Smooth muscle cell (in vitro differentiated cells): Measurements from ENCODE around the gene SOD2. TPM values are rescaled to one million over a fixed set of nuclear protein-coding genes. Genes with fewer than 3 reads are reported as not detected.
A peak's percentile ranks its signal among the peaks of the same experiment; 100 is the strongest.
"Not testable (repeated sequence)": the region's sequence is repeated elsewhere in the genome, so short reads cannot be mapped to it uniquely, and the experiment has no call there.

Source experiments
- DNase-seq: peaks from one replicate; lab custom pipeline; 2025; ENCODE audit not compliant: unreplicated experiment; lab: John Stamatoyannopoulos, UW
- H2AFZ ChIP-seq: fragments of 200-600 bp; sonication (generic); 2 replicates; pipeline ENCODE4 v1.6.0; 2016; ENCODE audit warnings: antibody characterized with exemption, low read depth, mild to moderate bottlenecking
- H3F3A ChIP-seq: fragments of 200-600 bp; sonication (generic); 2 replicates; pipeline ENCODE4 v1.6.0; 2017; ENCODE audit warnings: antibody characterized with exemption, low read depth
- H3K27ac ChIP-seq: fragments of 200-600 bp; sonication (generic); 2 replicates; pipeline ENCODE4 v1.5.1; 2016; ENCODE audit warnings: low read depth, mild to moderate bottlenecking
- H3K27me3 ChIP-seq: fragments of 200-600 bp; sonication (generic); 2 replicates; pipeline ENCODE4 v1.6.1; 2016; ENCODE audit warnings: low read depth, mild to moderate bottlenecking
- H3K36me3 ChIP-seq: fragments of 200-600 bp; sonication (generic); 2 replicates; pipeline ENCODE4 v1.5.1; 2016; ENCODE audit warnings: low read depth
- H3K4me1 ChIP-seq: fragments of 200-600 bp; sonication (generic); 2 replicates; pipeline ENCODE4 v1.5.1; 2016; ENCODE audit warnings: low read depth
- H3K4me2 ChIP-seq: fragments of 200-600 bp; sonication (generic); 2 replicates; pipeline ENCODE4 v1.6.0; 2016; ENCODE audit warnings: mild to moderate bottlenecking
- H3K4me3 ChIP-seq: fragments of 200-600 bp; sonication (generic); 2 replicates; pipeline ENCODE4 v1.5.1; 2016; ENCODE audit warnings: mild to moderate bottlenecking
- H3K79me2 ChIP-seq: fragments of 200-600 bp; sonication (generic); 2 replicates; pipeline ENCODE4 v1.6.0; 2016; ENCODE audit warnings: low read depth, mild to moderate bottlenecking
- H3K9ac ChIP-seq: fragments of 200-600 bp; sonication (generic); 2 replicates; pipeline ENCODE4 v1.6.0; 2016; ENCODE audit warnings: low read depth
- H3K9me3 ChIP-seq: fragments of 200-600 bp; sonication (generic); replicated peaks from 2 replicates; pipeline ENCODE4 v1.5.1; 2016; ENCODE audit warnings: low read depth
- H4K20me1 ChIP-seq: fragments of 200-600 bp; sonication (generic); 2 replicates; pipeline ENCODE4 v1.6.0; 2016; ENCODE audit warnings: low read depth
- CTCF ChIP-seq: fragments of 200-600 bp; sonication (generic); IDR thresholded peaks from 2 replicates; pipeline ENCODE4 v1.5.1; 2017; ENCODE audit warnings: borderline replicate concordance, mild to moderate bottlenecking, antibody characterized with exemption; ENCODE audit not compliant: insufficient read depth, poor library complexity, severe bottlenecking
- WGBS: methylation state at CpG from one replicate; pipeline ENCODE4 v1.1.7; 2016; ENCODE audit warnings: low lambda C conversion rate; 5-methylcytosine and 5-hydroxymethylcytosine counted together
- polyA plus RNA-seq: library from polyadenylated mRNA; unstranded; fragments of >200 nt; fragmentation: Nextera tagmentation; extraction: Ambion mirVana; gene quantifications from 2 replicates; pipeline ENCODE4 v1.2.1, GENCODE V29; 2016
- total RNA-seq: library from RNA; depleted of rRNA; stranded (reverse); fragments of >200 nt; gene quantifications from 2 replicates; pipeline ENCODE4 v1.2.3, GENCODE V29; 2014

The SOD2 gene
- total and polyA plus RNA-seq, 2 experiments from 2014 or later = 53.2 to 69.4 TPM

DNA sequence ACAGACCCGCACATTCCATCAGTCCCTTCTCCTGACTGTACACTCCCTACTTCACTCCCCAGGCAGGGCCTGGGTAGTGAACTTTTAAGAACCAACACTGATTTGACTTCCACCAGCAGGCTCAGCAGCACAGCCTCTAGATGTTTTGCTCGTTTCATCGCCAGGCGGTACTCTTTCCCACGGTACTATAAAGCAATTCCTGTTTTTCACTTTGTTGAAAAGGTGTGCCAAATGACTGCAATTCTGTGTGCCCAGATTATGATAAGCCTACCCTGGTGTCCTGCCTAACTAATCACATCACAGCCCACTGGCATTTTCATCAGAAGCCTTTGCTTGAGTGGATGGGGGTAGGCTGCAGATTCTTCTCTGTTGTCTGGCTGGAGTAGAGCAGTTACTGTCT lies 21.4 kb upstream of the SOD2 start:
- Histone ChIP-seq H3K4me1 (peaks cover 11% of the 10 kb centered on the region), H3K27me3 (no peaks in the 10 kb centered on the region), H3K79me2 (no peaks in the 10 kb centered on the region), H4K20me1 (no peaks in the 10 kb centered on the region), H3K27ac (no peak overlapping the region), H2AFZ (no peak overlapping the region), H3K36me3 (no peaks in the 10 kb centered on the region), H3K4me2 (no peak overlapping the region), H3K4me3 (no peak overlapping the region), H3F3A (peaks cover 8% of the 10 kb centered on the region), H3K9ac (no peak overlapping the region), H3K9me3 (no peaks in the 10 kb centered on the region)
- TF ChIP-seq CTCF = no peak
- no peak for DNase-seq
- WGBS = 98% methylated on average over 5 of the region's 5 CpGs

GRCh38 chr6:159713984-159714383 lies 20.9 kb upstream of the SOD2 start:
- 96% methylated on average over 7 of the region's 7 CpGs for WGBS
- no peaks in the 10 kb centered on the region for H3K36me3 ChIP-seq
- no peak overlapping the region for H3K9ac ChIP-seq
- no peaks in the 10 kb centered on the region for H3K27me3 ChIP-seq
- H3F3A ChIP-seq = peaks cover 8% of the 10 kb centered on the region
- peaks cover 11% of the 10 kb centered on the region for H3K4me1 ChIP-seq
- no peak overlapping the region for H3K4me3 ChIP-seq
- H3K4me2 ChIP-seq = no peak overlapping the region
- H2AFZ ChIP-seq = no peak overlapping the region
- no peaks in the 10 kb centered on the region for H3K9me3 ChIP-seq
- no peak overlapping the region for H3K27ac ChIP-seq
- H3K79me2 ChIP-seq = no peaks in the 10 kb centered on the region
- no peak for DNase-seq
- H4K20me1 ChIP-seq = no peaks in the 10 kb centered on the region
- TF ChIP-seq CTCF = no peak

DNA sequence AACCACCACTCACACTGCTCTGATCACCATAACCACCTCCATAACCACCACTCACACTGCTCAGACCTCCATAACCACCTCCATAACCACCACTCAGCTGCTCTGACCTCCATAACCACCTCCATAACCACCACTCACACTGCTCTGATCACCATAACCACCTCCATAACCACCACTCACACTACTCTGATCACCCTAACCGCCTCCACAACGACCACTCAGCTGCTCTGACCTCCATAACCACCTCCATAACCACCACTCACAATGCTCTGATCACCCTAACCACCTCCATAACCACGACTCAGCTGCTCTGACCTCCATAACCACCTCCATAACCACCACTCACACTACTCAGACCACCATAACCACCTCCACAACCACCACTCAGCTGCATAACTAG lies 19.3 kb upstream of the SOD2 start:
- WGBS = 83% methylated on average over 1 of the region's 3 CpGs
- H2AFZ ChIP-seq, H3K27me3 ChIP-seq, H3K9ac ChIP-seq, H3K4me3 ChIP-seq, H3K9me3 ChIP-seq, H3K27ac ChIP-seq, H3K4me1 ChIP-seq, H3K79me2 ChIP-seq, H3K4me2 ChIP-seq, H3K36me3 ChIP-seq, H4K20me1 ChIP-seq, H3F3A ChIP-seq, DNase-seq: not testable (repeated sequence)

DNA sequence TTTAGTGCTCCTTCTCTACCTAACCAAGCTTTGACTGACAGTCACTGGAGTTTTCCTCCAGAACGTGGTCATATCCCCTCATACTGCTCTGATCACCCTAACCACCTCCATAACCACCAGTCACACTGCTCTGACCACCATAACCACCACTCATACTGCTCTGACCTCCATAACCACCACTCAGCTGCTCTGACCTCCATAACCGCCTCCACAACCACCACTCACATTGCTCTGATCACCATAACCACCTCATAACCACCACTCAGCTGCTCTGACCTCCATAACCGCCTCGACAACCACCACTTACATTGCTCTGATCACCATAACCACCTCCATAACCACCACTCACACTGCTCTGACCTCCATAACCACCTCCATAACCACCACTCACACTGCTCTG lies 17.6 kb upstream of the SOD2 start:
- 97% methylated on average over 4 of the region's 4 CpGs for WGBS
- not testable (repeated sequence) for H3K9ac ChIP-seq, H3K4me3 ChIP-seq, H2AFZ ChIP-seq, H4K20me1 ChIP-seq, H3K36me3 ChIP-seq, H3K27ac ChIP-seq, H3K9me3 ChIP-seq, H3K4me2 ChIP-seq, H3F3A ChIP-seq, H3K79me2 ChIP-seq, DNase-seq, H3K27me3 ChIP-seq, H3K4me1 ChIP-seq

GRCh38 chr6:159701413-159701999 lies 8.5 kb upstream of the SOD2 start:
- WGBS = 67% methylated on average over 7 of the region's 7 CpGs
- no peak for TF ChIP-seq CTCF
- H3K4me3 ChIP-seq = no peak overlapping the region
- no peaks in the 10 kb centered on the region for H3K4me1 ChIP-seq
- H3K27ac ChIP-seq = peak overlapping the region; percentile 77
- no peaks in the 10 kb centered on the region for H4K20me1 ChIP-seq
- no peak for DNase-seq
- H3K79me2 ChIP-seq = no peaks in the 10 kb centered on the region
- H3K9ac ChIP-seq = peak overlapping the region; percentile 8
- H2AFZ ChIP-seq = no peak overlapping the region
- H3K4me2 ChIP-seq = no peak overlapping the region
- H3K27me3 ChIP-seq = no peaks in the 10 kb centered on the region
- no peaks in the 10 kb centered on the region for H3K9me3 ChIP-seq
- no peaks in the 10 kb centered on the region for H3K36me3 ChIP-seq
- peaks cover 10% of the 10 kb centered on the region for H3F3A ChIP-seq
